Subcutaneous abdominal adipose tissue (tissue), 5 donors: ENCODE results near the gene GPATCH1.
"Not testable (repeated sequence)": the region's sequence is repeated elsewhere in the genome, so short reads cannot be mapped to it uniquely, and the experiment has no call there.

Source experiments
- H3K27ac ChIP-seq: one replicate; pipeline ENCODE4 v1.7.0; 2013; ENCODE audit warnings: low read depth, mild to moderate bottlenecking, inconsistent platforms, low read length, moderate library complexity
- H3K27me3 ChIP-seq, 5 donors: one replicate each; pipeline ENCODE4 v1.7.0; 2013; ENCODE audit warnings: low read length in 5 of 5, inconsistent platforms in 1 of 5; ENCODE audit not compliant: control insufficient read depth in 5 of 5, insufficient read depth in 4 of 5
- H3K36me3 ChIP-seq, 5 donors: one replicate each; pipeline ENCODE4 v1.7.0; 2013; ENCODE audit warnings: low read length in 5 of 5; ENCODE audit not compliant: control insufficient read depth in 5 of 5, insufficient read depth in 5 of 5
- H3K4me1 ChIP-seq, 5 donors: one replicate each; pipeline ENCODE4 v1.7.0; 2013; ENCODE audit warnings: low read length in 5 of 5, mild to moderate bottlenecking in 3 of 5, moderate library complexity in 1 of 5; ENCODE audit not compliant: control insufficient read depth in 5 of 5, insufficient read depth in 5 of 5
- H3K4me3 ChIP-seq, 5 donors: one replicate each; pipeline ENCODE4 v1.7.0; 2013; ENCODE audit warnings: low read length in 5 of 5, low read depth in 1 of 5
- H3K9ac ChIP-seq, 5 donors: one replicate each; pipeline ENCODE4 v1.7.0; 2013; ENCODE audit warnings: low read length in 5 of 5, mild to moderate bottlenecking in 4 of 5, moderate library complexity in 3 of 5
- H3K9me3 ChIP-seq, 5 donors: one replicate each; pipeline ENCODE4 v1.7.0; 2013; ENCODE audit warnings: low read length in 5 of 5; ENCODE audit not compliant: control insufficient read depth in 5 of 5
- donor health status: healthy.
- donor health status: healthy.
- donor health status: healthy.
- donor health status: healthy.
- donor health status: healthy.

Gene GPATCH1

GRCh38 chr19:33156334-33156733 is 75.4 kb downstream of the GPATCH1 start:
- no peaks in the 10 kb centered on the region for H3K27me3 ChIP-seq
- no peak overlapping the region for H3K27ac ChIP-seq
- H3K9ac ChIP-seq: no peak overlapping the region
- no peak overlapping the region for H3K4me3 ChIP-seq
- H3K4me1 ChIP-seq: peaks cover 0 to 3% (median 0%) of the 10 kb centered on the region in 5 donors
- H3K36me3 ChIP-seq: no peaks in the 10 kb centered on the region
- H3K9me3 ChIP-seq: no peaks in the 10 kb centered on the region

GRCh38 chr19:33157906-33158305 is 76.9 kb downstream of the GPATCH1 start:
- Histone ChIP-seq H3K9ac (no peak overlapping the region), H3K27me3 (no peaks in the 10 kb centered on the region), H3K36me3 (no peaks in the 10 kb centered on the region), H3K4me1 (peaks cover 0 to 3% (median 0%) of the 10 kb centered on the region in 5 donors), H3K27ac (no peak overlapping the region), H3K4me3 (no peak overlapping the region), H3K9me3 (no peaks in the 10 kb centered on the region)

- no peaks in the 10 kb centered on the region for H3K27me3 ChIP-seq
- no peaks in the 10 kb centered on the region for H3K36me3 ChIP-seq
- H3K9ac ChIP-seq: no peak overlapping the region
- H3K9me3 ChIP-seq: no peaks in the 10 kb centered on the region
- no peak overlapping the region for H3K4me3 ChIP-seq
- peaks cover 0 to 3% (median 0%) of the 10 kb centered on the region in 5 donors for H3K4me1 ChIP-seq
- no peak overlapping the region for H3K27ac ChIP-seq
Measured at GRCh38 chr19:33158365-33158764, 77.4 kb downstream of the GPATCH1 start.

GRCh38 chr19:33159149-33159548 is 78.2 kb downstream of the GPATCH1 start:
- H3K9me3 ChIP-seq: no peaks in the 10 kb centered on the region

GRCh38 chr19:33159893-33160292 is 78.9 kb downstream of the GPATCH1 start:
- Histone ChIP-seq H3K9ac (no peak overlapping the region), H3K27ac (no peak overlapping the region), H3K4me1 (peaks cover 0 to 3% (median 0%) of the 10 kb centered on the region in 5 donors), H3K36me3 (no peaks in the 10 kb centered on the region), H3K27me3 (no peaks in the 10 kb centered on the region), H3K4me3 (no peak overlapping the region), H3K9me3 (no peaks in the 10 kb centered on the region)

More at GRCh38 chr19:33159149-33159548, 78.2 kb downstream of the GPATCH1 start:
- Histone ChIP-seq H3K4me3 (no peak overlapping the region), H3K9ac (no peak overlapping the region), H3K27ac (no peak overlapping the region), H3K36me3 (no peaks in the 10 kb centered on the region), H3K27me3 (no peaks in the 10 kb centered on the region), H3K4me1 (peaks cover 0 to 3% (median 0%) of the 10 kb centered on the region in 5 donors)

GRCh38 chr19:33161201-33161600 is 80.2 kb downstream of the GPATCH1 start:
- Histone ChIP-seq H3K9ac (no peak overlapping the region), H3K27me3 (no peaks in the 10 kb centered on the region), H3K27ac (no peak overlapping the region), H3K4me1 (peaks cover 0 to 3% (median 0%) of the 10 kb centered on the region in 5 donors), H3K36me3 (no peaks in the 10 kb centered on the region), H3K9me3 (no peaks in the 10 kb centered on the region), H3K4me3 (no peak overlapping the region)

GRCh38 chr19:33163481-33163880 is 82.5 kb downstream of the GPATCH1 start:
- no peaks in the 10 kb centered on the region for H3K27me3 ChIP-seq

GRCh38 chr19:33166037-33166436 is 85.1 kb downstream of the GPATCH1 start:
- not testable (repeated sequence) for H3K4me1 ChIP-seq, H3K27me3 ChIP-seq, H3K9me3 ChIP-seq, H3K4me3 ChIP-seq, H3K27ac ChIP-seq, H3K9ac ChIP-seq, H3K36me3 ChIP-seq

More at GRCh38 chr19:33163481-33163880, 82.5 kb downstream of the GPATCH1 start:
- no peaks in the 10 kb centered on the region for H3K36me3 ChIP-seq
- H3K27ac ChIP-seq: no peak overlapping the region
- H3K4me1 ChIP-seq: no peaks in the 10 kb centered on the region
- H3K9ac ChIP-seq: no peak overlapping the region
- H3K9me3 ChIP-seq: peaks cover 0 to 3% (median 2%) of the 10 kb centered on the region in 5 donors
- H3K4me3 ChIP-seq: no peak overlapping the region

GRCh38 chr19:33167438-33167837 is 86.5 kb downstream of the GPATCH1 start:
- Histone ChIP-seq H3K27me3 (no peaks in the 10 kb centered on the region), H3K36me3 (no peaks in the 10 kb centered on the region), H3K9me3 (peaks cover 0 to 3% (median 2%) of the 10 kb centered on the region in 5 donors), H3K4me3 (no peak overlapping the region), H3K4me1 (no peaks in the 10 kb centered on the region), H3K27ac (no peak overlapping the region), H3K9ac (no peak overlapping the region)

- Histone ChIP-seq H3K9ac (no peak overlapping the region), H3K36me3 (no peaks in the 10 kb centered on the region), H3K27me3 (no peaks in the 10 kb centered on the region)
Measured at GRCh38 chr19:33168528-33168927, 87.5 kb downstream of the GPATCH1 start.

More at GRCh38 chr19:33168528-33168927, 87.5 kb downstream of the GPATCH1 start:
- no peak overlapping the region for H3K27ac ChIP-seq
- H3K4me1 ChIP-seq: peaks cover 0 to 5% (median 2%) of the 10 kb centered on the region in 5 donors
- peaks cover 0 to 3% (median 2%) of the 10 kb centered on the region in 5 donors for H3K9me3 ChIP-seq
- no peak overlapping the region for H3K4me3 ChIP-seq
